Coronary artery (tissue), 2 donors: ENCODE results near the gene SSR1.

Experiments
- DNase-seq: peaks from one replicate; pipeline ENCODE4 v3.0.0-alpha.2; 2017; ENCODE audit warnings: low spot score
- H3K27ac ChIP-seq, 2 donors: fragments of 200-600 bp; sonication (generic); one replicate each; pipeline ENCODE4 v1.5.1; 2016 to 2019
- H3K4me3 ChIP-seq: fragments of 200-600 bp; sonication (generic); 2 replicates; pipeline ENCODE4 v1.5.1; 2016; ENCODE audit warnings: mild to moderate bottlenecking, moderate library complexity
- CTCF ChIP-seq: fragments of 200-600 bp; sonication (generic); IDR thresholded peaks from one replicate; pipeline ENCODE4 v1.5.1; 2019; ENCODE audit warnings: antibody characterized with exemption

Gene SSR1

GRCh38 chr6:7301702-7302101 is 11.3 kb downstream of the SSR1 start:
- H3K4me3 ChIP-seq = no peak overlapping the region
- no peak for DNase-seq
- TF ChIP-seq CTCF = no peak
- no peak overlapping the region for H3K27ac ChIP-seq

GRCh38 chr6:7300926-7301325 is 12.1 kb downstream of the SSR1 start:
- Histone ChIP-seq H3K27ac (no peak overlapping the region), H3K4me3 (no peak overlapping the region)
- TF ChIP-seq CTCF = no peak
- DNase-seq = no peak

GRCh38 chr6:7298113-7298512 is 14.9 kb downstream of the SSR1 start:
- TF ChIP-seq CTCF = no peak
- DNase-seq = no peak
- no peak overlapping the region for H3K4me3 ChIP-seq
- H3K27ac ChIP-seq = no peak overlapping the region

DNA sequence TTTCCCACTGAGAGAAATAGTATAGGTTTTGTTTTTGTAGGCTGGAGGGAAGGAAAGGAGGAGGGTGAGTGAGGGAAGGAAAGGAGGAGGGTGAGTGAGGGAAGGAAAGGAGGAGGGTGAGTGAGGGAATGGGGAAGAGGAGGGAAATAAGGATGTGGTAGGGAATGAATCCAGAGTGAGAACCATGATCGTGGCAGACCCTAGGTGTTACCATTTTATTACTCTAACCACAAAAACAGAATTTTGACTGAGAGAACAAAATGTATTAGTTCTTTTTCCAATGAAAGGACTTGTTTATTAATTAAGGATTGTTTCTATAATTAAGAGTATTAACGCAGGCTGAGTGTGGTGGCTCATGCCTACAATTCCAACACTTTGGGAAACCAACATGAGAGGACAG is 16.4 kb downstream of the SSR1 start:
- DNase-seq = no peak
- no peak for TF ChIP-seq CTCF
- Histone ChIP-seq H3K4me3 (no peak overlapping the region), H3K27ac (no peak overlapping the region)

DNA sequence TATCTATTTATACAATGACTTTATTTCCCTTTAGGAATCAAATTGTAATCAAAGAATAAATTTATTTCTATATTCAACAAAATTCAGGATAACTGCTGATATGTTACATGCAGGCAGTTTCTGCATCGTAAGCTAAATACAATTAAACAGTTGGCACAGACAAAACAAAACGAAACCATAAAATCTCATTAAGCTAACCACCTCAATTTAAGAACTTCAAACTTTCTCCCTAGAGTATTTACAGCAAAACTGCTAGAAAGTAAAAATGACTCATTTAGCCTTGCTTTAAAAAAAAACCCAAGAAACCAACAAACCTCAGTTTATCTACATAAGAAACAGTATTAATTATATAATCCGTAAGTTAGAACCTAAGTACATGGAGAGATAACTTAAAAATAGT is 17.1 kb downstream of the SSR1 start:
- no peak for DNase-seq
- H3K27ac ChIP-seq = no peak overlapping the region
- no peak overlapping the region for H3K4me3 ChIP-seq
- no peak for TF ChIP-seq CTCF

DNA sequence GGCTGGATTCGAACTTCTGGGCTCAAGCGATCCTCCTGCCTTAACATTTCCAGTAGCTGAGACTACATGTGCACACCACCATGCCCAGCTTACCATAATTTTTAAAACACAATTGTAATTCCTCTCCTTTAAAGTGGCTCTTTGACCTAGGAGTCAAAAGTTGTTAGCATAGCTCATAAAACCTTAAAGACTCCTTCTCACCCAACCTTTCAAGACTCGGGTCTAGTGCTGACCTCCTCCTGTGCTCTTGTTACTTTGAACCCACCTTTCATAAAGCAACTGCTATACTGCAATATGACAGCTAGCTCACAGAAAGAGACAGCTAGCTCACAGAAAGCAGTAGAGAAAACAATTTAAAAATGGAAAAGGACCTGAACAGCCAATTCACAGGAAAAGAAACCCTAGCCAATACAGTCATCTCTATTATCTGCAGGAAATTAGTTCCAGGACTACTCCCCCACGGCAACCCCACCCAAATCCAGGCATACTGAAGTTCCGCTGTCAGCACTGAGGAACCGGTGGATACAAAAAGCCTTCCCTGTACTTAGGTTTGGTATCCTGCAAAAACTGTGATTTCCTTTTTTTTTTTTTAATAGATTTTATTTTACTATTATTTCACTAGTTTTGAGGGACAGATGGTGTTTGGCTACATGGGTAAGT is 20.3 kb downstream of the SSR1 start:
- no peak for TF ChIP-seq CTCF
- DNase-seq = no peak
- H3K4me3 ChIP-seq = no peak overlapping the region
- H3K27ac ChIP-seq = no peak overlapping the region

DNA sequence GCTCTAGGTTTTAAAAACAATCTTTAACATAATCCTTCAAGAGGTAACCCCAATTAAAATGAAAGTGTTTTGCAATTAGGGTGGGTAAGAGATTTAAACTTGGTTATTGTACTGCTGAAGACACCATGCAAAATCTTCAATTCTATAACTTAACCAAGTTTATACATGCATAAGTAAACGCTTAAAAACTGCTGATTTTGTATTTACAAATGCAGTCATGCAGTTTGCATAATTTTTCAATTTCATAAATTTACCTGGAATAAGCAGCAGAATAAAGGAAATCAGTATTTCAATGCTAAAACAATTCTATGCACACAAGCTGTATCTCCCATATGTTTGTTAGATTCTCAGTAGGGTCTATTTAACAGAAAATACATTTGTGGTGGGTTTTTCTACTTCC is 22.9 kb downstream of the SSR1 start:
- TF ChIP-seq CTCF = no peak
- no peak for DNase-seq
- Histone ChIP-seq H3K27ac (no peak overlapping the region), H3K4me3 (no peak overlapping the region)
